ENCODE data around the gene SHISA7.

SHISA7 gene

GRCh38 chr19:55398200-55398925, 44.7 kb downstream of the SHISA7 start:
- no peak for TF ChIP-seq EZH2 (IDR thresholded peaks at IDR 0.05; ENCODE audit: borderline replicate concordance, low read length)
- TF ChIP-seq, protein P1, sequence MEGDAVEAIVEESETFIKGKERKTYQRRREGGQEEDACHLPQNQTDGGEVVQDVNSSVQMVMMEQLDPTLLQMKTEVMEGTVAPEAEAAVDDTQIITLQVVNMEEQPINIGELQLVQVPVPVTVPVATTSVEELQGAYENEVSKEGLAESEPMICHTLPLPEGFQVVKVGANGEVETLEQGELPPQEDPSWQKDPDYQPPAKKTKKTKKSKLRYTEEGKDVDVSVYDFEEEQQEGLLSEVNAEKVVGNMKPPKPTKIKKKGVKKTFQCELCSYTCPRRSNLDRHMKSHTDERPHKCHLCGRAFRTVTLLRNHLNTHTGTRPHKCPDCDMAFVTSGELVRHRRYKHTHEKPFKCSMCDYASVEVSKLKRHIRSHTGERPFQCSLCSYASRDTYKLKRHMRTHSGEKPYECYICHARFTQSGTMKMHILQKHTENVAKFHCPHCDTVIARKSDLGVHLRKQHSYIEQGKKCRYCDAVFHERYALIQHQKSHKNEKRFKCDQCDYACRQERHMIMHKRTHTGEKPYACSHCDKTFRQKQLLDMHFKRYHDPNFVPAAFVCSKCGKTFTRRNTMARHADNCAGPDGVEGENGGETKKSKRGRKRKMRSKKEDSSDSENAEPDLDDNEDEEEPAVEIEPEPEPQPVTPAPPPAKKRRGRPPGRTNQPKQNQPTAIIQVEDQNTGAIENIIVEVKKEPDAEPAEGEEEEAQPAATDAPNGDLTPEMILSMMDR (IDR thresholded peaks at IDR 0.05; ENCODE audit: low read length): no peak
- no peaks in the 10 kb centered on the region for H3K9me2 ChIP-seq (ENCODE audit: low read depth, low read length)
- H3K27ac ChIP-seq (ENCODE audit: low read depth, low read length, poor library complexity, severe bottlenecking): no peak overlapping the region
- no peaks in the 10 kb centered on the region for H3K9me3 ChIP-seq (ENCODE audit: low read length)
- no peaks in the 10 kb centered on the region for H3K27me3 ChIP-seq (ENCODE audit: insufficient read depth, low read length)
- 0 out of 2 replicates have a peak overlapping the region, but pooled peaks have one; percentile 11 for H3K4me2 ChIP-seq (ENCODE audit: low read length)
- no peaks in the 10 kb centered on the region for H4K20me1 ChIP-seq (ENCODE audit: insufficient read depth, low read length)
- peaks cover 29% of the 10 kb centered on the region for H3K36me3 ChIP-seq (ENCODE audit: insufficient read depth, low read length)
- H3K79me2 ChIP-seq (ENCODE audit: insufficient read depth, low read length): no peaks in the 10 kb centered on the region
- H3K9ac ChIP-seq (ENCODE audit: low read length): no peak overlapping the region
- no peak overlapping the region for H3K4me3 ChIP-seq (ENCODE audit: low read depth, low read length, poor library complexity, severe bottlenecking)
- H3F3A ChIP-seq (ENCODE audit: insufficient read depth, low read length): no peaks in the 10 kb centered on the region
- H2AFZ ChIP-seq (ENCODE audit: low read length): no peak overlapping the region
- peaks cover 10% of the 10 kb centered on the region for H3K4me1 ChIP-seq (ENCODE audit: insufficient read depth, low read length, severe bottlenecking)

DNA sequence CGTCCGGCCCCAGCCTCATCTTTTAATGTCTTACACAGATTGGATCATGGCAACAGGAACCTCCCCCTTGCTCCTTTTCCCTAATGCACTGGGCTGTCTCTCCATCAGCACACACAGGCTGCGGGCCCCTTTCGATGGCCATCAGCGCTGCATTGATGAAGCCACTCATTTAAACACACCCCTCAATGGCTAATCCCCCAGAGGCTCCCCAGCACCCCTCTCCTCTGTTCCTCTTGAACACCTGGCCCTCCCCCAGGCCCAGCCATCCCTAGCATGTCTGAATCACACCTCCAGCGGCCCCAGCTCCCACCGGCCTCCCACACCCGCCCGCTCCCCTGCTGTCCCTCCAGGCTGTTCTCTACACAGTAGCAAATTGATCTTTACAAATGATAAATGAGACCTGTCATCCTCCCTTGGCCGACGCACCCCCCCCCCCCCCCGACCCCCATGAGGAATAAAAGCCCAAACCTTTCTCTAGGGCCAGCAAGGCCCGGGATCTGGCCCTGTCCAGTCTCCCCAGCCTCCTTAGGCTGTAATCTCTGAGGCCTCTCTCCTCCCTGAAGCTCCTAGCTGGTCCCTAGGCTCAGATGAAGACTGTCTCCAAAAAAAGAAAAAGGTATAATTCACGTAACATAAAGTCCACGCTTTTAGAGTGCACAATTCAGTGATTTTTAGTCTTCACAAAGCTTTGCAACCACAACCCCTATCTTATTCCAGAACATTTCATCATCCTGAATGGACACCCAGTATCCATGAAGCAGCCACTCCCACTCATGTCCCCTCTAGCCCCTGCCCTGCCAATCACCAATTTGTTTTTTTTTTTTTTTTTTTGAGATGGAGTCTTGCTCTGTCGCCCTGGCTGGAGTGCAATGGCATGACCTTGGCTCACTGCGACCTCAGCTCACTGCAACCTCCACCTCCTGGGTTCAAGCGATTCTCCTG, 50.0 kb downstream of the SHISA7 start:
- Histone ChIP-seq H3K4me2 (ENCODE audit: low read length) (no peak overlapping the region), H3K36me3 (ENCODE audit: insufficient read depth, low read length) (peaks cover 30% of the 10 kb centered on the region), H3K9me3 (ENCODE audit: low read length) (no peaks in the 10 kb centered on the region), H3K27ac (ENCODE audit: low read depth, low read length, poor library complexity, severe bottlenecking) (no peak overlapping the region), H3K4me3 (ENCODE audit: low read depth, low read length, poor library complexity, severe bottlenecking) (no peak overlapping the region), H2AFZ (ENCODE audit: low read length) (no peak overlapping the region), H3K79me2 (ENCODE audit: insufficient read depth, low read length) (no peaks in the 10 kb centered on the region), H3F3A (ENCODE audit: insufficient read depth, low read length) (no peaks in the 10 kb centered on the region), H3K27me3 (ENCODE audit: insufficient read depth, low read length) (no peaks in the 10 kb centered on the region), H4K20me1 (ENCODE audit: insufficient read depth, low read length) (no peaks in the 10 kb centered on the region), H3K9ac (ENCODE audit: low read length) (no peak overlapping the region), H3K9me2 (ENCODE audit: low read depth, low read length) (no peaks in the 10 kb centered on the region), H3K4me1 (ENCODE audit: insufficient read depth, low read length, severe bottlenecking) (peaks cover 14% of the 10 kb centered on the region)
- TF ChIP-seq EZH2 (IDR thresholded peaks at IDR 0.05; ENCODE audit: borderline replicate concordance, low read length): no peak
- TF ChIP-seq, protein P1 (IDR thresholded peaks at IDR 0.05; ENCODE audit: low read length): no peak

DNA sequence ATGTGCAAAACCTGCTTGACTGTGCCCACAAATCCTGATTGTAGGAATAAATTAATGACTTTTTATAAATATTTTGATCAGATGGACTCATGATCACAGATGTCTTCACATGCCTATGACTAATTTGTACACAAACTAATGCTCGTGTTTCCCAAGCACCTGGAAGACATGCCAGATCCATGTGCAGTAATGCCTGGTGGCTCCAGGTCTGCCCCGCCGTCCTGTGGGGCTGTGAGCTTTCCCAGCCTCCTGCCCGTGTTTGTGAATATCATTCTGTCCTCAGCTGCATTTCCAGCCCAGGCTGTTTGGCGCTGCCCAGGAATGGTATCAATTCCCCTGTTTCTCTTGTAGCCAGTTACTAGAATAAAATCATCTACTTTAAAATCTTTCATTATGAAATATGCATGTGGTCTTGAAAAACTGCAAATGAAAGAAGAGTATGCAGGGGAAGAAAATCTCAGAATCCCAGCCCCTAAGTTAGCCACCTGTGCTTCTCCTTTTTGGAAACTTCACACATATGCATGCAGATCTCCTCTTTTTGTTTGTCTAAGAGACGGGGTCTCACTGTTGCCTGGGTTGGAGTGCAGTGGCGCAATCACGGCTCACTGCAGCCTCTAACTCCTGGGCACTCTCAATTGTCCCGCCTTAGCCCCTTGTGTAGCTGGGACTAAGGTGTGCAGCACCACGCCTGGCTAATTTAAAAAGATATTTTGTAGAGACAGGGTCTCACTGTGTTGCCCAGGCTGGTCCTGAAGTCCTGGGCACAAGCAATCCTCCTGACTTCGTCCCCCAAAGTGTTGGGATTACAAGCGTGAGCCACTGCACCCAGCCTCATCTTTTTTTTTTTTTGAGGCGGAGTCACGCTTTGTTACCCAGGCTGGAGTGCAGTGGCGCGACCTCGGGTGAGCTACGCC, 51.1 kb downstream of the SHISA7 start:
- Histone ChIP-seq H3K4me3 (ENCODE audit: low read depth, low read length, poor library complexity, severe bottlenecking) (no peak overlapping the region), H3F3A (ENCODE audit: insufficient read depth, low read length) (no peaks in the 10 kb centered on the region), H3K79me2 (ENCODE audit: insufficient read depth, low read length) (no peaks in the 10 kb centered on the region), H3K9ac (ENCODE audit: low read length) (no peak overlapping the region), H3K9me3 (ENCODE audit: low read length) (no peaks in the 10 kb centered on the region), H3K27ac (ENCODE audit: low read depth, low read length, poor library complexity, severe bottlenecking) (no peak overlapping the region), H3K4me1 (ENCODE audit: insufficient read depth, low read length, severe bottlenecking) (peaks cover 25% of the 10 kb centered on the region), H3K4me2 (ENCODE audit: low read length) (no peak overlapping the region), H4K20me1 (ENCODE audit: insufficient read depth, low read length) (no peaks in the 10 kb centered on the region), H3K27me3 (ENCODE audit: insufficient read depth, low read length) (no peaks in the 10 kb centered on the region), H3K36me3 (ENCODE audit: insufficient read depth, low read length) (peaks cover 41% of the 10 kb centered on the region), H2AFZ (ENCODE audit: low read length) (no peak overlapping the region), H3K9me2 (ENCODE audit: low read depth, low read length) (no peaks in the 10 kb centered on the region)
- TF ChIP-seq, protein P1 (IDR thresholded peaks at IDR 0.05; ENCODE audit: low read length): no peak
- TF ChIP-seq EZH2 (IDR thresholded peaks at IDR 0.05; ENCODE audit: borderline replicate concordance, low read length): no peak

All from OCI-LY1 (cell line).